Lower leg skin (tissue), 3 donors: ENCODE data around the gene CTSS.

Source experiments
- POLR2A ChIP-seq, 2 donors: fragments of 450-650 bp; IDR thresholded peaks; one replicate each; pipeline ENCODE4 v1.6.1; 2016 to 2017; ENCODE audit warnings: antibody characterized with exemption in 2 of 2, mild to moderate bottlenecking in 1 of 2, moderate library complexity in 1 of 2
- TF ChIP-seq, protein P1 (sequence below), 3 donors: fragments of 450-650 bp; IDR thresholded peaks; one replicate each; pipeline ENCODE4 v1.5.1; 2016; ENCODE audit warnings: antibody characterized with exemption in 3 of 3, mild to moderate bottlenecking in 3 of 3, moderate library complexity in 2 of 3

- TF ChIP-seq, protein P1, sequence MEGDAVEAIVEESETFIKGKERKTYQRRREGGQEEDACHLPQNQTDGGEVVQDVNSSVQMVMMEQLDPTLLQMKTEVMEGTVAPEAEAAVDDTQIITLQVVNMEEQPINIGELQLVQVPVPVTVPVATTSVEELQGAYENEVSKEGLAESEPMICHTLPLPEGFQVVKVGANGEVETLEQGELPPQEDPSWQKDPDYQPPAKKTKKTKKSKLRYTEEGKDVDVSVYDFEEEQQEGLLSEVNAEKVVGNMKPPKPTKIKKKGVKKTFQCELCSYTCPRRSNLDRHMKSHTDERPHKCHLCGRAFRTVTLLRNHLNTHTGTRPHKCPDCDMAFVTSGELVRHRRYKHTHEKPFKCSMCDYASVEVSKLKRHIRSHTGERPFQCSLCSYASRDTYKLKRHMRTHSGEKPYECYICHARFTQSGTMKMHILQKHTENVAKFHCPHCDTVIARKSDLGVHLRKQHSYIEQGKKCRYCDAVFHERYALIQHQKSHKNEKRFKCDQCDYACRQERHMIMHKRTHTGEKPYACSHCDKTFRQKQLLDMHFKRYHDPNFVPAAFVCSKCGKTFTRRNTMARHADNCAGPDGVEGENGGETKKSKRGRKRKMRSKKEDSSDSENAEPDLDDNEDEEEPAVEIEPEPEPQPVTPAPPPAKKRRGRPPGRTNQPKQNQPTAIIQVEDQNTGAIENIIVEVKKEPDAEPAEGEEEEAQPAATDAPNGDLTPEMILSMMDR (IDR thresholded peaks at IDR 0.05): no peak
- no peak for TF ChIP-seq POLR2A (IDR thresholded peaks at IDR 0.05)
Measured at GRCh38 chr1:150780510-150780909, 14.9 kb upstream of the CTSS start.
